MCF 10A (cell line): Measurements from ENCODE around the gene SOCS7. TPM values are rescaled to one million over a fixed set of nuclear protein-coding genes. Genes with fewer than 3 reads are reported as not detected.
"Not testable (repeated sequence)": the region's sequence is repeated elsewhere in the genome, so short reads cannot be mapped to it uniquely, and the experiment has no call there.

Experiments
- BruUV-seq: library from RNA; stranded (reverse); fragments of 400-500 nt; replicated peaks from 2 replicates; lab custom pipeline; 2021; lab: Mats Ljungman, UMichigan
- CTCF ChIA-PET: fragments of 300-600 bp; sonication (Branson Sonifier 250); formaldehyde crosslinking; extraction: SDS; loops from one replicate; lab custom pipeline; 2021; ENCODE audit warnings: antibody characterized with exemption, inconsistent platforms; lab: Yijun Ruan, JAX
- POLR2A ChIA-PET: fragments of 300-600, 350-650 bp; sonication (Branson Sonifier 250); formaldehyde crosslinking; extraction: SDS; loops from one replicate; lab custom pipeline; 2020; ENCODE audit warnings: antibody characterized with exemption, inconsistent platforms; lab: Yijun Ruan, JAX
- DNase-seq: peaks from one replicate; pipeline ENCODE4 v3.0.0-alpha.2; 2018; ENCODE audit not compliant: unreplicated experiment
- H3K27ac Mint-ChIP-seq: one replicate; pipeline ENCODE4 v1.8.0; 2022; ENCODE audit warnings: mild to moderate bottlenecking, low read depth, mixed read lengths; ENCODE audit not compliant: unreplicated experiment
- H3K27me3 Mint-ChIP-seq: one replicate; pipeline ENCODE4 v1.8.0; 2022; ENCODE audit warnings: mixed read lengths; ENCODE audit not compliant: insufficient read depth, unreplicated experiment
- H3K36me3 Mint-ChIP-seq: one replicate; pipeline ENCODE4 v1.8.0; 2022; ENCODE audit warnings: mild to moderate bottlenecking, moderate library complexity, mixed read lengths; ENCODE audit not compliant: insufficient read depth, unreplicated experiment
- H3K4me1 Mint-ChIP-seq: one replicate; pipeline ENCODE4 v1.8.0; 2022; ENCODE audit warnings: mixed read lengths; ENCODE audit not compliant: insufficient read depth, unreplicated experiment
- H3K4me3 Mint-ChIP-seq: one replicate; pipeline ENCODE4 v1.8.0; 2022; ENCODE audit warnings: mild to moderate bottlenecking, moderate library complexity, mixed read lengths; ENCODE audit not compliant: unreplicated experiment
- H3K9me3 Mint-ChIP-seq: one replicate; pipeline ENCODE4 v1.8.0; 2022; ENCODE audit warnings: mixed read lengths; ENCODE audit not compliant: unreplicated experiment
- intact Hi-C: fragments of 100-400 bp; cut with micrococcal nuclease; formaldehyde crosslinking; loops from 2 replicates; pipeline ENCODE4 v1.14.1; 2022
- total RNA-seq: library from RNA; stranded (reverse); gene quantifications from 2 replicates; pipeline ENCODE4 v1.2.3, GENCODE V29; 2022
- TF ChIP-seq, protein P1 (sequence below): fragments of 200-600 bp; IDR thresholded peaks from one replicate; pipeline ENCODE4 v1.8.0; 2022; ENCODE audit warnings: antibody characterized with exemption, mild to moderate bottlenecking; ENCODE audit not compliant: unreplicated experiment

SOCS7 gene
- total RNA-seq, 1 experiment from 2014 or later: 26.2 TPM

DNA sequence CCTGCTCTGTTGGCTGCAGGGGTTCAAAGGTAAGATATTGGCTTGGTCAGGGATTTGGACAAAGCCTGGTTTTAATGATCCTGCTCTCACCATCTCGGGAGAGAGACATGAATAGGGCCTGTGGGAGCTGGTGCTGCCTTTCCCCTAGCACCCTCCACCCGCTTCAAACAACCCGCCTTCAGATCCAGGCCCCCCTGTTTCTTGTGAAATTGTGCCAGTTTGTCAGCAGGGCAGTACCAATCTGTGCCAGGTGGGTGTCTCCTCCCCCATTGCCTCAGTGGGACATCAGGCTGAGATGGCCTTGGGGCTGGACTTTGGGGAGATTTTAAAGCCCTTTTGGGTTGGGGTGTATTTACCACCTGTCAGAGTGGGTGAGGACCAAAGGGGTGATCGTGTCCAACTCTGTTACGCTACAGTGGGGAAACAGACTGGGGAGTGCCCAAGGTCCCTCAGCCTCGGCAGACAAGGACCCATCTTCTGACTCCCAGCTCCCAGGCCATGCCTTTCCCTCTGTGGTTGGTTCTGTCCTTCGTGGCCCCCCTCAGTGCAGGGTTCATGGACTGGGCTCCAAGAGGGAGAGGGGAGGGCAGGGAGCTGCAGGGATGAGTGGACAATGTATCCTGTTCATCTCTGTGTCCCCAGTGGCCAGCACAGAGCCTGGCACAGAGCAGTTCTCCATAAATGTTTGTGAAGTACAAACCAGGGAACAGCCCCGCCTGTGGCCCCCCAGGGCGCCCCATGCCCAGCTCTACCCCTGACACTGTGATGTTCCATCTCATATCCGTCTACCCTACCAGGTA is 79.9 kb downstream of the SOCS7 start:
- no TSS peak for BruUV-seq
- DNase-seq: no peak
- H3K4me1 Mint-ChIP-seq: peaks cover 15% of the 10 kb centered on the region

DNA sequence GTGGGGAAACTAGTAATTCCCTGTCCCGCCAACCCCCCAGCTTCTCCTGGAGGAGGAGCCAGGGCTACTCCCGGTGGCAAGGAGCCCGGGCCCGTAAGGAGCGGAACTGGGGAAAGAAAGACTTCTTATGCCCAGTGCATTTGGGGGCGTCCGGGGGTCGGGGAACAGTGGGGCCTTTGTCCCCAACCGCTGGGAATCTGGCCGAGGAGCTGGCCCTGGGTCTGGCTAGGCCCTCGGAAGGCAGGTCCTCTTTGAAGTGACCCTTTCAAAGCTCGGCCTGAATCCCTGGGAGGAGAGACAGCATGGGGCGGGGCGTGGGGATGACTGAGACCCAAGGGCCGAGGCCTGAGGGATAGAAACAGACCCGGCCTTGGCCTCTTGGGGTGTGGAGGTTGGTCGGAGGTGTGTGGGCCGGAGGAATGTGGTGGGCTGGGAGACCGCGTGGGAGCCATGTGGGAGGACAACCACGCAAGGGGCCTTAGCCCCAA is 82.6 kb downstream of the SOCS7 start:
- TF ChIP-seq, protein P1, sequence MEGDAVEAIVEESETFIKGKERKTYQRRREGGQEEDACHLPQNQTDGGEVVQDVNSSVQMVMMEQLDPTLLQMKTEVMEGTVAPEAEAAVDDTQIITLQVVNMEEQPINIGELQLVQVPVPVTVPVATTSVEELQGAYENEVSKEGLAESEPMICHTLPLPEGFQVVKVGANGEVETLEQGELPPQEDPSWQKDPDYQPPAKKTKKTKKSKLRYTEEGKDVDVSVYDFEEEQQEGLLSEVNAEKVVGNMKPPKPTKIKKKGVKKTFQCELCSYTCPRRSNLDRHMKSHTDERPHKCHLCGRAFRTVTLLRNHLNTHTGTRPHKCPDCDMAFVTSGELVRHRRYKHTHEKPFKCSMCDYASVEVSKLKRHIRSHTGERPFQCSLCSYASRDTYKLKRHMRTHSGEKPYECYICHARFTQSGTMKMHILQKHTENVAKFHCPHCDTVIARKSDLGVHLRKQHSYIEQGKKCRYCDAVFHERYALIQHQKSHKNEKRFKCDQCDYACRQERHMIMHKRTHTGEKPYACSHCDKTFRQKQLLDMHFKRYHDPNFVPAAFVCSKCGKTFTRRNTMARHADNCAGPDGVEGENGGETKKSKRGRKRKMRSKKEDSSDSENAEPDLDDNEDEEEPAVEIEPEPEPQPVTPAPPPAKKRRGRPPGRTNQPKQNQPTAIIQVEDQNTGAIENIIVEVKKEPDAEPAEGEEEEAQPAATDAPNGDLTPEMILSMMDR: no peak
- Mint-ChIP-seq H3K27me3 (no peaks in the 10 kb centered on the region), H3K36me3 (no peaks in the 10 kb centered on the region), H3K27ac (no peak overlapping the region), H3K9me3 (no peaks in the 10 kb centered on the region), H3K4me3 (no peak overlapping the region), H3K4me1 (peaks cover 9% of the 10 kb centered on the region)
- BruUV-seq: no TSS peak
- ChIA-PET CTCF (interaction anchor here (0.6 to 0.7 kb wide), 4 partner anchors 9 to 125 kb away, joined by 3 read pairs; no protein-coding TSS in a partner anchor), POLR2A (interaction anchor here (0.9 kb wide), 1 partner anchor 9 kb away, joined by 3 read pairs; no protein-coding TSS in a partner anchor)
- no peak for DNase-seq
- intact Hi-C loops: no loop called here

More for the DNA sequence above, 79.9 kb downstream of the SOCS7 start:
- H3K27ac Mint-ChIP-seq: no peak overlapping the region
- intact Hi-C loops: no loop called here
- H3K36me3 Mint-ChIP-seq: no peaks in the 10 kb centered on the region
- no peak overlapping the region for H3K4me3 Mint-ChIP-seq
- POLR2A ChIA-PET: no interaction called here
- CTCF ChIA-PET: interaction anchor here (0.9 to 1.5 kb wide), 2 partner anchors 8 to 83 kb away, joined by 3 to 6 read pairs; no protein-coding TSS in a partner anchor
- TF ChIP-seq, protein P1: no peak
- no peaks in the 10 kb centered on the region for H3K27me3 Mint-ChIP-seq
- H3K9me3 Mint-ChIP-seq: no peaks in the 10 kb centered on the region

DNA sequence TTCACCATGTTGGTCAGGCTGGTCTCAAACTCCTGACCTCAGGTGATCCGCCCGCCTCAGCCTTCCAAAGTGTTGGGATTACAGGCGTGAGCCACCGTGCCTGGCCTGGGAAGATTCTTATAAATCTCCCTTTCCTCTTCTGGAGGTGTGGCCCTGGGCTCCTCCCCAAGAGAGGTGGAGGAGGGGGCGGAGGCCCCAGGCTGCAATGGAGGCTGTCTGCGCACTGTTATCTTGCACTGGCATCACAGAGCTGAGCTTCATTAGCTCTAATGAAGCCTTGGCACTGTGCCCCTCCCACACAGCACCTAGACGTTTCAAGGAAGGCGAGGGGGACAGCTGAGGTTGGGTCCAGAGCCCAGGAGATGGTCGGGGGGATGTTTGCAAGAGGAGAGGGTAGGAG is 84.2 kb downstream of the SOCS7 start:
- Mint-ChIP-seq H3K27ac (no peak overlapping the region), H3K27me3 (no peaks in the 10 kb centered on the region), H3K4me3 (no peak overlapping the region), H3K4me1 (no peaks in the 10 kb centered on the region), H3K9me3 (no peaks in the 10 kb centered on the region), H3K36me3 (no peaks in the 10 kb centered on the region)
- intact Hi-C loops: no loop called here
- ChIA-PET POLR2A (no interaction called here), CTCF (no interaction called here)
- no TSS peak for BruUV-seq
- DNase-seq: no peak
- TF ChIP-seq, protein P1: no peak

DNA sequence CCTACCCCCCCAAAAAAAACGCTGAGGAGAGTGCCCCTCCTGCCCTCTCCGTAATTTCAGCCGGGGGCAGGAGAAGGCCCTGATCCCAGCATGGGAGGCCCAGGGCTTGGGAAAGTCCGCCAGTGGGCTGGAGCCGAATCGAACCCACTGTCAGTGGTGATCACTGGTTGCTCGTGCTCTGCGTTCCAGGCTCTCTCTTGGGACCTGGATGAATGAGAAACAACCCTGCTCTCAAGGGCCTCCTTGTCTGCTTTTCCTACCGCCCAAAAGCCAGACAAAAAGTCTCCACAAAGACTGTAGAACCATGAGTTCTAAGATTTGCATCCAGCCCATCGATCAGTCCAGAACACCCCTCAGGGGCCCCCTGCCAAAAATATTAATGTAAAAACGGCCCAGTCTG is 84.7 kb downstream of the SOCS7 start:
- no TSS peak for BruUV-seq
- intact Hi-C loops: no loop called here
- TF ChIP-seq, protein P1: no peak
- H3K4me3 Mint-ChIP-seq: no peak overlapping the region
- H3K36me3 Mint-ChIP-seq: no peaks in the 10 kb centered on the region
- no peak overlapping the region for H3K27ac Mint-ChIP-seq
- no peaks in the 10 kb centered on the region for H3K27me3 Mint-ChIP-seq
- no peaks in the 10 kb centered on the region for H3K4me1 Mint-ChIP-seq
- DNase-seq: no peak
- CTCF ChIA-PET: no interaction called here
- POLR2A ChIA-PET: no interaction called here
- no peaks in the 10 kb centered on the region for H3K9me3 Mint-ChIP-seq

DNA sequence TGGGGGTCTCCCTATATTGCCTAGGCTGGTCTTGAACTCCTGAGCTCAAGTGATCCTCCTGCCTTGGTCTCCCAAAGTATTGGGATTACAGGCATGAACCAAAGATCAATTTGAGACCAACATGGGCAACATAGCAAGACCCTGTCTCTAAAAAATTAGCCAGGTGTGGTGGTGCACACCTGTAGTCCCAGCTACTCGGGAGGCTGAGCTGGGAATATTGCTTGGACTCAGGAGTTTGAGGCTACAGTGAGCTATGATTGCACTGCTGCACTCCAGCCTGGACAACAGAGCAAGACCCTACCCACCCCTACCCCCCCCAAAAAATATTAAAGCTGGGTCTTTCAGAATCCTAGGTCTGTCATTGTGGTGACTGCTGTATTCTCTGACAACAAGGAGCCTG is 85.7 kb downstream of the SOCS7 start:
- H3K27ac Mint-ChIP-seq, H3K27me3 Mint-ChIP-seq, H3K4me3 Mint-ChIP-seq, H3K4me1 Mint-ChIP-seq, POLR2A ChIA-PET, BruUV-seq, intact Hi-C loops, H3K36me3 Mint-ChIP-seq, DNase-seq, H3K9me3 Mint-ChIP-seq: not testable (repeated sequence)
- CTCF ChIA-PET: interaction anchor here (0.6 to 1.5 kb wide), 3 partner anchors 14 to 325 kb away, joined by 3 to 6 read pairs (median 4); no protein-coding TSS in a partner anchor
